Keratinocyte (primary cell): Measurements from ENCODE around the gene SIDT2. TPM values are rescaled to one million over a fixed set of nuclear protein-coding genes. Genes with fewer than 3 reads are reported as not detected.

Source experiments
- DNase-seq: peaks from one replicate; pipeline ENCODE4 v3.0.0-alpha.2; 2011; ENCODE audit warnings: low read depth, missing footprints, low spot score
- FAIRE-seq: peaks from 2 replicates; lab custom pipeline; 2011; peaks lifted over from hg19 to GRCh38; lab: Jason Lieb, UNC
- H2AFZ ChIP-seq: 2 replicates; pipeline ENCODE4 v1.6.0; 2012; ENCODE audit warnings: low read length, control low read depth, inconsistent platforms; ENCODE audit not compliant: control insufficient read depth
- H3K27ac ChIP-seq: 2 replicates; pipeline ENCODE4 v1.5.1; 2011; ENCODE audit warnings: low read length; ENCODE audit not compliant: control insufficient read depth, insufficient read depth
- H3K27me3 ChIP-seq: 3 replicates; pipeline ENCODE4 v1.6.0; 2011; ENCODE audit warnings: low read length; ENCODE audit not compliant: control insufficient read depth, insufficient read depth; ENCODE audit errors: extremely low read depth
- H3K36me3 ChIP-seq, 2 experiments: 2 replicates in 1 of 2; 3 replicates in 1 of 2; pipeline ENCODE4 v1.5.1; 2011; ENCODE audit warnings: low read length in 2 of 2, mild to moderate bottlenecking in 1 of 2; ENCODE audit not compliant: control insufficient read depth in 2 of 2, insufficient read depth in 2 of 2; ENCODE audit errors: extremely low read depth in 1 of 2
- H3K4me1 ChIP-seq: 3 replicates; pipeline ENCODE4 v1.5.1; 2011; ENCODE audit warnings: low read length; ENCODE audit not compliant: control insufficient read depth, insufficient read depth; ENCODE audit errors: extremely low read depth
- H3K4me2 ChIP-seq: 3 replicates; pipeline ENCODE4 v1.6.0; 2011; ENCODE audit warnings: low read depth, low read length; ENCODE audit not compliant: control insufficient read depth, insufficient read depth; ENCODE audit errors: extremely low read depth
- H3K4me3 ChIP-seq, 3 experiments: fragments of 200-600 bp in 1 of 3; sonication (generic) in 1 of 3; 2 replicates in 2 of 3; 3 replicates in 1 of 3; pipeline ENCODE4 v1.5.1; 2011 to 2016; ENCODE audit warnings: low read length in 3 of 3, mild to moderate bottlenecking in 3 of 3, control low read depth in 2 of 3, inconsistent platforms in 1 of 3, low read depth in 1 of 3, mixed read lengths in 1 of 3, mixed run types in 1 of 3, moderate library complexity in 1 of 3; ENCODE audit not compliant: control insufficient read depth in 2 of 3, insufficient read depth in 2 of 3; ENCODE audit errors: extremely low read depth in 1 of 3
- H3K79me2 ChIP-seq: 2 replicates; pipeline ENCODE4 v1.6.0; 2012; ENCODE audit warnings: low read length; ENCODE audit not compliant: control insufficient read depth, insufficient read depth
- H3K9ac ChIP-seq: 3 replicates; pipeline ENCODE4 v1.6.0; 2011; ENCODE audit warnings: low read length; ENCODE audit not compliant: control insufficient read depth, insufficient read depth; ENCODE audit errors: extremely low read depth
- H3K9me1 ChIP-seq: 3 replicates; pipeline ENCODE4 v1.6.0; 2011; ENCODE audit warnings: low read length; ENCODE audit not compliant: control insufficient read depth, insufficient read depth; ENCODE audit errors: extremely low read depth
- H3K9me3 ChIP-seq: 2 replicates; pipeline ENCODE4 v1.5.1; 2012; ENCODE audit warnings: low read depth, low read length; ENCODE audit not compliant: control insufficient read depth
- H4K20me1 ChIP-seq: 3 replicates; pipeline ENCODE4 v1.6.0; 2011; ENCODE audit warnings: low read length; ENCODE audit not compliant: control insufficient read depth, insufficient read depth; ENCODE audit errors: extremely low read depth
- EZH2 ChIP-seq: IDR thresholded peaks from one replicate; pipeline ENCODE4 v1.6.1; 2012; ENCODE audit warnings: inconsistent platforms, mild to moderate bottlenecking, low read length, moderate library complexity
- dilution Hi-C: fragments of 300-500 bp; cut with MboI; formaldehyde crosslinking; loops from one replicate; pipeline ENCODE4 v1.7.0; 2020; ENCODE audit warnings: low sequenced_read_pairs; ENCODE audit not compliant: extremely low pct_ligation_motif_present
- polyA plus RNA-seq, 5 experiments: library from polyadenylated mRNA; depleted of rRNA in 3 of 5; stranded (reverse) in 3 of 5; stranded (forward) in 1 of 5; unstranded in 1 of 5; fragments of >200 nt; gene quantifications; 1 replicate in 1 of 5; 2 replicates in 3 of 5; 3 replicates in 1 of 5; pipeline versions ENCODE4 v1.2.1 to v1.2.3, GENCODE V29; 2011 to 2012; ENCODE audit warnings: missing spikeins in 2 of 5, low read depth in 1 of 5, low replicate concordance in 1 of 5
- TF ChIP-seq, protein P1 (sequence below), 3 experiments: IDR thresholded peaks in 1 of 3; conservative IDR thresholded peaks in 1 of 3; optimal IDR thresholded peaks in 1 of 3; 2 replicates in 2 of 3; 3 replicates in 1 of 3; pipeline versions ENCODE3 to v1.5.1; 2011; ENCODE audit warnings: low read length in 3 of 3, mild to moderate bottlenecking in 3 of 3, moderate library complexity in 2 of 3, control low read depth in 1 of 3, inconsistent platforms in 1 of 3; ENCODE audit not compliant: insufficient read depth in 2 of 3; ENCODE audit errors: extremely low read depth in 1 of 3

The SIDT2 gene
- polyA plus RNA-seq, 1 donor (not counting 4 experiments of a cell fraction or from before 2014, with no cell fraction given) = 9.8 TPM

DNA sequence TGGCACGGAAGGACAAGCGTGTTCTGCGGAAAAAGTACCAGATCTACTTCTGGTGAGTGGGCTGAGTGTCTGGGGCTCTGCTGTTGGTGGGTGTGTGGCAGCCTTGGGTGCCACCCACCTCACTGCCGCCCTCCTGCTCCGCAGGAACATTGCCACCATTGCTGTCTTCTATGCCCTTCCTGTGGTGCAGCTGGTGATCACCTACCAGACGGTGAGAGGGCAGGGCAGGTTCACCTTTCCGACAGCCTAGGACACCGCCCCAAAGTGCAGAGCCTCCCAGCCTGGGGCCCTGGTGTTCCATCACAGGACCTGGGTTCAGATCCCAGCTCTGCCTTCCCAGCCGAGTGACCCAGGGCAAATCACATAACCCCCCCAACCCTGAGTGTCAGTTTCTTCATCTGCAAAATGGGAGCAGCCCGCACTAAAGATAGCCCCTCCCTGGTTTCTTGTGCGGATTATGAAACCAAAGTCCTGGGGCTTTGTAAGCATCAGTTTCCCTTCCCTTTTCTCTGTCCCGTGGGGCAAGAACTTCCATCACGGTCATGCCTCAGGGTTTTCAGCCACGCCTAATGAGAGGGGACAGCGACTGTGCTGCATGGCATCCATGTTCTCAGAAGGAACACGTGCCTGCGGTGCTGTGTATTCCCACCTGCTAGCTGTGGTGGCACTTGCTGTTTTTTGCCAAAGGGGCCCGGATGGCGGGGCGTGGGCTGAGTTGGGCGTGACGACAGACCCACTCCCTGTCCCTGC lies 10.8 kb downstream of the SIDT2 start:
- TF ChIP-seq EZH2 = no peak
- TF ChIP-seq, protein P1, sequence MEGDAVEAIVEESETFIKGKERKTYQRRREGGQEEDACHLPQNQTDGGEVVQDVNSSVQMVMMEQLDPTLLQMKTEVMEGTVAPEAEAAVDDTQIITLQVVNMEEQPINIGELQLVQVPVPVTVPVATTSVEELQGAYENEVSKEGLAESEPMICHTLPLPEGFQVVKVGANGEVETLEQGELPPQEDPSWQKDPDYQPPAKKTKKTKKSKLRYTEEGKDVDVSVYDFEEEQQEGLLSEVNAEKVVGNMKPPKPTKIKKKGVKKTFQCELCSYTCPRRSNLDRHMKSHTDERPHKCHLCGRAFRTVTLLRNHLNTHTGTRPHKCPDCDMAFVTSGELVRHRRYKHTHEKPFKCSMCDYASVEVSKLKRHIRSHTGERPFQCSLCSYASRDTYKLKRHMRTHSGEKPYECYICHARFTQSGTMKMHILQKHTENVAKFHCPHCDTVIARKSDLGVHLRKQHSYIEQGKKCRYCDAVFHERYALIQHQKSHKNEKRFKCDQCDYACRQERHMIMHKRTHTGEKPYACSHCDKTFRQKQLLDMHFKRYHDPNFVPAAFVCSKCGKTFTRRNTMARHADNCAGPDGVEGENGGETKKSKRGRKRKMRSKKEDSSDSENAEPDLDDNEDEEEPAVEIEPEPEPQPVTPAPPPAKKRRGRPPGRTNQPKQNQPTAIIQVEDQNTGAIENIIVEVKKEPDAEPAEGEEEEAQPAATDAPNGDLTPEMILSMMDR (optimal IDR thresholded peaks at IDR 0.05 in 1 of 3, IDR thresholded peaks at IDR 0.05 in 1 of 3, conservative IDR thresholded peaks at IDR 0.05 in 1 of 3; ENCODE audit: extremely low read depth in 1 of 3, insufficient read depth in 2 of 3, low read length in 3 of 3) = no peak
- H4K20me1 ChIP-seq = no peaks in the 10 kb centered on the region
- no peaks in the 10 kb centered on the region for H3K9me1 ChIP-seq
- FAIRE-seq = no peak
- no peak overlapping the region for H3K4me3 ChIP-seq
- H3K9me3 ChIP-seq = no peaks in the 10 kb centered on the region
- H3K79me2 ChIP-seq = no peaks in the 10 kb centered on the region
- H3K27ac ChIP-seq = no peak overlapping the region
- no peak for DNase-seq
- H3K4me2 ChIP-seq = no peak overlapping the region
- H3K36me3 ChIP-seq = peaks cover 9 to 35% of the 10 kb centered on the region in 2 experiments
- dilution Hi-C loops = no loop called here
- no peaks in the 10 kb centered on the region for H3K27me3 ChIP-seq
- H3K9ac ChIP-seq = no peak overlapping the region
- peaks cover 7% of the 10 kb centered on the region for H3K4me1 ChIP-seq
- H2AFZ ChIP-seq = no peak overlapping the region

DNA sequence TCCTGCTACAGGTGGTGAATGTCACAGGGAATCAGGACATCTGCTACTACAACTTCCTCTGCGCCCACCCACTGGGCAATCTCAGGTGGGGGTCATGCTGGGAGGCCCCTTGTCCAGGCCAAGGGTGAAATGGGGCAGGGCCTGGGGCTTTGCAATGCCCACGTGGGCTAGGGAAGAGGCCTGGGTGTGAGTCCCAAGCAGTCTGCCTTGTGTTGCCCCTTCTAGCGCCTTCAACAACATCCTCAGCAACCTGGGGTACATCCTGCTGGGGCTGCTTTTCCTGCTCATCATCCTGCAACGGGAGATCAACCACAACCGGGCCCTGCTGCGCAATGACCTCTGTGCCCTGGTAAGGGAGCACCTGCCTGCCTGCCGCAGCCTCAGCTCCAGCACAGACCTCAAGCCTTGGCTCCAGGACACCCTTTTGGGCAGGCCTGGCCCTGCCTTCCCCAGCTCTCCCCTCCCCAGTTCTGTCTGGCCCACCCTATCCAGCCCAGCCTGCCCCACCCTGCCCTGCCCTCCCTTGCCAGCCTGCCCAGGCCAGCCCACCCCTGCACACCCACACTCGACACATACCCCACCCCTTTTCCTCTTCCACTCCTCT lies 11.5 kb downstream of the SIDT2 start:
- H3K36me3 ChIP-seq = peaks cover 9 to 35% of the 10 kb centered on the region in 2 experiments
- H3K4me1 ChIP-seq = peaks cover 7% of the 10 kb centered on the region
- no peaks in the 10 kb centered on the region for H3K79me2 ChIP-seq
- H3K9me1 ChIP-seq = no peaks in the 10 kb centered on the region
- TF ChIP-seq EZH2 = no peak
- TF ChIP-seq, protein P1 (optimal IDR thresholded peaks at IDR 0.05 in 1 of 3, IDR thresholded peaks at IDR 0.05 in 1 of 3, conservative IDR thresholded peaks at IDR 0.05 in 1 of 3; ENCODE audit: extremely low read depth in 1 of 3, insufficient read depth in 2 of 3, low read length in 3 of 3) = no peak
- no peaks in the 10 kb centered on the region for H3K9me3 ChIP-seq
- H3K27me3 ChIP-seq = no peaks in the 10 kb centered on the region
- no peak overlapping the region for H2AFZ ChIP-seq
- no peak overlapping the region for H3K4me2 ChIP-seq
- no peaks in the 10 kb centered on the region for H4K20me1 ChIP-seq
- H3K4me3 ChIP-seq = no peak overlapping the region
- FAIRE-seq = no peak
- dilution Hi-C loops = no loop called here
- no peak overlapping the region for H3K9ac ChIP-seq
- H3K27ac ChIP-seq = no peak overlapping the region
- no peak for DNase-seq
